ENCODE data around the gene ANKRD34C. TPM values are rescaled to one million over a fixed set of nuclear protein-coding genes. Genes with fewer than 3 reads are reported as not detected.
"Not testable (repeated sequence)": the region's sequence is repeated elsewhere in the genome, so short reads cannot be mapped to it uniquely, and the experiment has no call there.

Gene ANKRD34C
- total RNA-seq, 2 experiments from 2014 or later = not detected

DNA sequence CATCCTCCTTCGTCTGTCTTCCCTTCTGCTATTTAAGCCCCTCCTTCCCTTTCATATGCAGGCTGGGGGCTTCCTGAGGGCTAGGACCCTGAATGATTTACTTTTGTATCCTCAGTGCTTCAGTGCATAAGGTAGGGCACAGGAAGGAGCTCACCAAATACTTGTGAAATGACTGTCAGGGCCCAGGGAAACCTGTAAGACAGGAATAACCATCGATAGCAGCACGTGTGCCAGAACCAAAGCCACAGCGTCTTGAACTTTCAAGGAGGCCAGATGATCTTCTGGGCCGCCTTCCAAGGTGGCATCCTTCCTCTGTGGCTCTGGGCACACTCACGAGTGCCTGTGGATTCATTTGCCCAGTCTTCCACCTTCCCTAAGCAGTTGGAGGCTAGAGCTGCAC lies 32.3 kb downstream of the ANKRD34C start:
- no peaks in the 10 kb centered on the region for H3K27me3 Mint-ChIP-seq
- Histone ChIP-seq H3K27me3 (ENCODE audit: control insufficient read depth in 1 of 2, insufficient read depth in 2 of 2, low read length in 2 of 2) (no peaks in the 10 kb centered on the region), H3K4me1 (ENCODE audit: insufficient read depth, low read length) (peaks cover 25% of the 10 kb centered on the region), H3K27ac (ENCODE audit: low read depth in 1 of 2, low read length in 2 of 2) (no peak overlapping the region), H3K9me3 (ENCODE audit: control insufficient read depth in 1 of 2, insufficient read depth in 1 of 2, low read length in 2 of 2) (no peaks in the 10 kb centered on the region), H3K4me3 (ENCODE audit: low read length) (no peak overlapping the region), H3K36me3 (ENCODE audit: insufficient read depth, low read length) (peaks cover 64% of the 10 kb centered on the region)
- CTCF ChIA-PET = no interaction called here
- no peak for ATAC-seq (ENCODE audit: poor library complexity)
- TF ChIP-seq, protein P1, sequence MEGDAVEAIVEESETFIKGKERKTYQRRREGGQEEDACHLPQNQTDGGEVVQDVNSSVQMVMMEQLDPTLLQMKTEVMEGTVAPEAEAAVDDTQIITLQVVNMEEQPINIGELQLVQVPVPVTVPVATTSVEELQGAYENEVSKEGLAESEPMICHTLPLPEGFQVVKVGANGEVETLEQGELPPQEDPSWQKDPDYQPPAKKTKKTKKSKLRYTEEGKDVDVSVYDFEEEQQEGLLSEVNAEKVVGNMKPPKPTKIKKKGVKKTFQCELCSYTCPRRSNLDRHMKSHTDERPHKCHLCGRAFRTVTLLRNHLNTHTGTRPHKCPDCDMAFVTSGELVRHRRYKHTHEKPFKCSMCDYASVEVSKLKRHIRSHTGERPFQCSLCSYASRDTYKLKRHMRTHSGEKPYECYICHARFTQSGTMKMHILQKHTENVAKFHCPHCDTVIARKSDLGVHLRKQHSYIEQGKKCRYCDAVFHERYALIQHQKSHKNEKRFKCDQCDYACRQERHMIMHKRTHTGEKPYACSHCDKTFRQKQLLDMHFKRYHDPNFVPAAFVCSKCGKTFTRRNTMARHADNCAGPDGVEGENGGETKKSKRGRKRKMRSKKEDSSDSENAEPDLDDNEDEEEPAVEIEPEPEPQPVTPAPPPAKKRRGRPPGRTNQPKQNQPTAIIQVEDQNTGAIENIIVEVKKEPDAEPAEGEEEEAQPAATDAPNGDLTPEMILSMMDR (IDR thresholded peaks at IDR 0.05) = no peak
- no peak overlapping the region for H3K4me3 Mint-ChIP-seq
- intact Hi-C loops (cut with DNase I, micrococcal nuclease) = loop anchor here in 1 of 2 experiments (5.0 kb wide), 1 partner anchor 837 kb away; the partner anchor contains the start of gene FAH
- H3K27ac Mint-ChIP-seq = no peak overlapping the region
- H3K9me3 Mint-ChIP-seq = no peaks in the 10 kb centered on the region
- no peak for DNase-seq
- H3K4me1 Mint-ChIP-seq (ENCODE audit: low read depth) = peaks cover 73% of the 10 kb centered on the region
- POLR2A ChIA-PET = no interaction called here
- peaks cover 85% of the 10 kb centered on the region for H3K36me3 Mint-ChIP-seq (ENCODE audit: low read depth)

DNA sequence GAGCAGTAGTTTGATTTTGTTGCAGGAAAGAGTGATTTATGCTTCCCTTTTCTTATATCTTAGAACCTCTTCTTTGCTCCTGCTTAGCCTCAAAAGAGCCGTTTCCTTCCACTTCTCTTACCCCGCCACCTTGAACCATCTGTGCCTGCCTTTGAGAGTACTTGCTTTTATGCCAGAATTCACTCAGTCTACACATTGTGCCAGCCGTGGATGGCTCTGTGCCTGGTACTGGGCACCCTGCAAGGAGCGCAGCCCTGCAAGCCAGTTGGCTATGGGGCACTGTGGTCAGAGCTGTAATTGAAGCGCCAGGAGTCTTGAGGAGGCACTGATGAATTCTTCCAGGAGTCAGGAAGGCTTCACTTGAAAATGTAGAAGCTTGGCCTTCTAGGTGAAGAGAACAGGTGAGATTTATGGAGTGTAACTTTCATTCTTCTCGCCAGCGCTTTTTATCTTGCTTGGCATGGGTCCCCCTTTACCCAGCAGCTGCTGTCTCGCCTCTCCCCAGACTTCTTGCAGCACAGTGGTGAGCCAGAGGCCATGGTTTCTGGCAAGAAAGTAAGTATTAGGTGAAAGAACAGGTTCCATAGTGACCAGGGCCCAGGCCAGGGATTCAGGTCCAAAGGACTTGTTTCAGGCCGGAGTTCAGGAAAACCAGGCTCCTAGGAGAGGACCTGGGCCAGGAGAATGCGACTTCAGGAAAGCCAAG lies 33.3 kb downstream of the ANKRD34C start:
- Histone ChIP-seq H3K4me1 (ENCODE audit: insufficient read depth, low read length) (peaks cover 20% of the 10 kb centered on the region), H3K36me3 (ENCODE audit: insufficient read depth, low read length) (peaks cover 64% of the 10 kb centered on the region), H3K27me3 (ENCODE audit: control insufficient read depth in 1 of 2, insufficient read depth in 2 of 2, low read length in 2 of 2) (no peaks in the 10 kb centered on the region), H3K27ac (ENCODE audit: low read depth in 1 of 2, low read length in 2 of 2) (no peak overlapping the region), H3K9me3 (ENCODE audit: control insufficient read depth in 1 of 2, insufficient read depth in 1 of 2, low read length in 2 of 2) (no peaks in the 10 kb centered on the region), H3K4me3 (ENCODE audit: low read length) (no peak overlapping the region)
- no peak for DNase-seq
- Mint-ChIP-seq H3K36me3 (ENCODE audit: low read depth) (peaks cover 87% of the 10 kb centered on the region), H3K4me3 (peak overlapping the region; percentile 25), H3K27ac (no peak overlapping the region), H3K9me3 (no peaks in the 10 kb centered on the region), H3K4me1 (ENCODE audit: low read depth) (peaks cover 64% of the 10 kb centered on the region), H3K27me3 (no peaks in the 10 kb centered on the region)
- ChIA-PET POLR2A (interaction anchor here (0.5 kb wide), 1 partner anchor 29 kb away, joined by 4 read pairs; no protein-coding TSS in a partner anchor), CTCF (no interaction called here)
- intact Hi-C loops (cut with DNase I, micrococcal nuclease) = no loop called here
- TF ChIP-seq, protein P1 (IDR thresholded peaks at IDR 0.05) = no peak
- no peak for ATAC-seq (ENCODE audit: poor library complexity)

DNA sequence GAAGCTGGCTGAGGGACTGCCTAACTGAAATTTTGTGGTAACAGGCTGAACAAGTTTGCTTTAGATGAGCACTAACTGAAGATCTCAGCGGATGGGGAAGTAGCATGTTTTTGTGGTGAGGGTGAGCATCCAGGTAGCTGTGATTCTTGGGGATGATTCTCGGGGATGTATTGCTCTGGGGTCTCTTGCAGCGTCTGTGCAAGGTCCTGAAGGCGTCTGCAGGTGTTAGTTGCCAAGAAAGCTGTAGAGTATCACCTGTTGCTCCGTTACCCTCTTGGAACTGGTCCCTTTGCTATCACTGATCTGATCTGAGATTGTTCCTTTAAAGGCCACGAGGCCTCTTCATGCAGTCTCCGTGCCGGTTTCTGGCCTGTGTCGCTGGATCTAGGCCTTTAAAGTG lies 34.3 kb downstream of the ANKRD34C start:
- H3K9me3 ChIP-seq (ENCODE audit: control insufficient read depth in 1 of 2, insufficient read depth in 1 of 2, low read length in 2 of 2) = no peaks in the 10 kb centered on the region
- H3K27me3 ChIP-seq (ENCODE audit: control insufficient read depth in 1 of 2, insufficient read depth in 2 of 2, low read length in 2 of 2) = no peaks in the 10 kb centered on the region
- Mint-ChIP-seq H3K27me3 (no peaks in the 10 kb centered on the region), H3K4me3 (no peak overlapping the region), H3K9me3 (no peaks in the 10 kb centered on the region), H3K4me1 (ENCODE audit: low read depth) (peaks cover 60% of the 10 kb centered on the region), H3K36me3 (ENCODE audit: low read depth) (peaks cover 94% of the 10 kb centered on the region), H3K27ac (no peak overlapping the region)
- H3K36me3 ChIP-seq (ENCODE audit: insufficient read depth, low read length) = peaks cover 72% of the 10 kb centered on the region
- no peak overlapping the region for H3K27ac ChIP-seq (ENCODE audit: low read depth in 1 of 2, low read length in 2 of 2)
- DNase-seq = no peak
- H3K4me3 ChIP-seq (ENCODE audit: low read length) = no peak overlapping the region
- intact Hi-C loops (cut with DNase I, micrococcal nuclease) = no loop called here
- ChIA-PET CTCF (no interaction called here), POLR2A (no interaction called here)
- TF ChIP-seq, protein P1 (IDR thresholded peaks at IDR 0.05) = no peak
- ATAC-seq (ENCODE audit: poor library complexity) = no peak
- H3K4me1 ChIP-seq (ENCODE audit: insufficient read depth, low read length) = peaks cover 12% of the 10 kb centered on the region

DNA sequence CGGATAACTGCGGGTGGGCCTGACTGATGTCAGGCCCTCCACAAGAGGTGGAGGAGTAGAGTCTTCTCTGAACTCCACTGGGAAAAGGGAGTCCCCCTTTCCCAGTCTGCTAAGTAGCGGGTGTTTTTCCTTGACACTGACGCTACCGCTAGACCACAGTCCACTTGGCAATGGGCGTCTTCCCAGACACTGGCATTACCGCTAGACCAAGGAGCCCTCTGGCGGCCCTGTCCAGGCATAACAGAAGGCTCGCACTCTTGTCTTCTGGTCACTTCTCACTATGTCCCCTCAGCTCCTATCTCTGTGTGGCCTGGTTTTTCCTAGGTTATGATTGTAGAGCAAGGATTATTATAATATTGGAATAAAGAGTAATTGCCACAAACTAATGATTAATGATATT lies 37.5 kb downstream of the ANKRD34C start:
- CTCF ChIA-PET; DNase-seq; H3K4me1 ChIP-seq (ENCODE audit: insufficient read depth, low read length); ATAC-seq (ENCODE audit: poor library complexity); POLR2A ChIA-PET; H3K4me3 Mint-ChIP-seq; H3K4me3 ChIP-seq (ENCODE audit: low read length); H3K27me3 Mint-ChIP-seq; intact Hi-C loops (cut with DNase I, micrococcal nuclease); H3K9me3 Mint-ChIP-seq; H3K27ac ChIP-seq (ENCODE audit: low read depth in 1 of 2, low read length in 2 of 2); H3K27me3 ChIP-seq (ENCODE audit: control insufficient read depth in 1 of 2, insufficient read depth in 2 of 2, low read length in 2 of 2); H3K9me3 ChIP-seq (ENCODE audit: control insufficient read depth in 1 of 2, insufficient read depth in 1 of 2, low read length in 2 of 2); H3K27ac Mint-ChIP-seq: not testable (repeated sequence)
- H3K36me3 ChIP-seq (ENCODE audit: insufficient read depth, low read length) = peaks cover 72% of the 10 kb centered on the region
- peaks cover 95% of the 10 kb centered on the region for H3K36me3 Mint-ChIP-seq (ENCODE audit: low read depth)
- peaks cover 36% of the 10 kb centered on the region for H3K4me1 Mint-ChIP-seq (ENCODE audit: low read depth)
